HG02623 (cell line): ENCODE data around the gene DCXR.

Experiments
- ATAC-seq: cut with Tn5 transposase; IDR thresholded peaks from one replicate; pipeline ENCODE4 v1.9.1; 2021; ENCODE audit warnings: moderate library complexity; ENCODE audit not compliant: unreplicated experiment

DCXR gene

DNA sequence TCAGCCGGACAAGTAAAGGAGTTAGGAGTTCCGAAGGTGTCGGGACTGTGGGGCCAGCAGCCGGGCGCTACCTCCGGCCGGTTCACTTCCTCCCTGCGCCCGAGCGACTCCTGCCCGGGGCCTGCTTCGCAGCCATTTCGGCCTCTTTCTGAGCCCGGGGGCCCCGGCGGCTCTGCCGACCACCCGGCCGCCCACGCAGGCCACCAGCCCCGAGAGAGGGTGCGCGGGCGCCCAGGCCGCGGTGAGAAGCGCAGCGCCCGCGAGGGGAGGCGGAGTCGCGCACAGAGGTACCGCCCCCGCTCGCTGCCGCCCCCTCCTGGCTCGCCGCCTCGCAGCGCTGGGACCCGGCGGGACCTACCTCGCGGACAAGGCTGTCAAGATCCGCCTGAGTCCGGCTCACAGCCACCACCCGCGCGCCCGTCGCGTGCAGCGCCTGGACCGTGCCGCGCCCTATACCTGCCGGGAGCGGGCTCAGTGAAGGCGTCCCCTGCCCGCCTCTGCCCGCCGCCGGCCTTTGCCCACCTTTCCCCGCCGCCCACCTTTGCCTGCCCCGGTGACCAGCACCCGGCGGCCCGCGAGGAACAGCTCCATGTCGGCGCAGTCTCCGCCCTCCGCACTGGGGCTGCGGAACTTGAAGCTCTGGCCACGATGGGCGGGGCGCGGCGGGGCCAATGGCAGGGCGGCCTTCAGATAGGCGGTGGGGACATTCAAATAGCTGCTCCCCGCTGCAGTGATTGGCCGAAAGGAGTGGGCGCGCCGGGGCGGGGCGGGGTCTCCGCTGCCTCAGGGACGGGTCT is at the start of gene DCXR:
Gene DCXR (minus strand): TSS at position 606 of the 797 bp plus-strand sequence. CDS start 15 bp downstream, at position 591.
- ATAC-seq, result peak; percentile 86

DNA sequence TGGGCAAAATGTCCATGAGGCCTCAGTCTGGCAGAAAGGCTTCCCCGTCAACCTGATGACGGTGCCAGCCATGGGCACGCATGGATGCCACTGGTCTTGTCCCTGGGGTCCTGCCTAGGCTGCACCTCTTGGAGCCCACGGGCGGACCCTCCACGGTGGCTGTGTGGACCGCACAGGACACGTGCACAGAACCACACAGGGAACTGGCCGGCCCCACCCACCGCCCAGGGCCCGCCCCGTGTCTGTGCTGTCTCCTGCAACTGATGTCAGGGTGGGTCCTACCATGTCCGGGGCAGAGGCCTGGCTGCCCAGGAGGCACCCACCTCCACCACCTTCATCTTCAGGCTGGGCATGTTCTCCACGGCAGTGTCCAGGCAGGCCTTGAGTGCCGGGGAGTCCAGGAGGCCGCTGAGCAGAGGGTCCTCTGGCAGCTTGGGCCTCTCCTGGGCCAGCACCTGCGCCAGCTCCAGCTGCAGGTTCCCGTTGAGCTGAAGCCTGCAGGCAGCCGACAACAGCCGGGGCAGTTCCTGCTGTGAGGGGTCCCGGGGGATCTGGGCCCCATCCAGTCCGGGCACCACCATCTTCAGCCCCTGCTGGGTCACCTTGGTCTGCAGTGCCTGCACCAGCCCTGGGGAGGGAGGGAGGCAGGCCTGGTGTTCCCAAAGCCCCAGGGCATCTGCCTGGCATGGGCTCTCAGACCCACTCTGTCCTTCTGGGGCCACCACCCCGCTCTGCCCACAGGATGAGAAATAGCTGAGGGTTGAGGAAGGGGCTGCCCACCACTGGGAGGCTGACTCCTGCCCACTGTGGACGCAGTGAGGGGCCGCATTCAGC is 48.7 kb upstream of the DCXR start:
- no peak for ATAC-seq

GRCh38 chr17:82085031-82085861 is 47.7 kb upstream of the DCXR start:
- no peak for ATAC-seq

DNA sequence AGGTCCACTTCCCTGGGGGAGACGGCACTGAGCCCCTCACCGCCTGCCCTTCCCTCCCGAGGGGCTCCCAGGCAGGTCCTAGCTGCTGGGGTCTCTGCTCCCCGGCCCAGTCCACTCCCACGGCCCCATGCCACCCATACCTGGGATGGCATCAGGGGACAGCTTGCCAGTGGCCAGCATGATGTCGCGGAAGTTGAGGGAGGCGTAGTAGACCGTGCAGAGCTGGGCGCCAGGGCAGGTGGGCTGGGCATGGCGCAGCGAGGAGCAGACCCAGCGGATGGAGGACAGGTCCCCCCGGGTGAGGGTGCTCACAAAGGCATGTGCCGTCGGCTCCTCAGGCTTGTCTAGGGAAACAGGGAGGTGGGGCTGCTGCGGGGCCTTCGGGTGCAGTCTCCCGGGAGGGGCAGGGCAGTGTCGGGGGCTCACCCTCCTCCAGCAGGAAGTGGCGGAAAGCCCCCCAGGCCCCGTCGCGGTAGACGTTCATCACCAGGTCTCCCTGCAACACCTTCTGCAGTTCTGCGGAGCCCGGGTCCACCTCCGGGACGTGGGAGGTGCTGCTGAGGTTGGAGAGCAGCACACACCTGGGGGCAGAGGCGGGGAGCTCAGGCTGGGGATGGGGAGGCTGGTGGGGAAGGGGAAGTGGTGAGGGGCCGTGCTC is 47.0 kb upstream of the DCXR start:
- ATAC-seq, result no peak

GRCh38 chr17:82083533-82084359 is 46.2 kb upstream of the DCXR start:
- ATAC-seq, result no peak

DNA sequence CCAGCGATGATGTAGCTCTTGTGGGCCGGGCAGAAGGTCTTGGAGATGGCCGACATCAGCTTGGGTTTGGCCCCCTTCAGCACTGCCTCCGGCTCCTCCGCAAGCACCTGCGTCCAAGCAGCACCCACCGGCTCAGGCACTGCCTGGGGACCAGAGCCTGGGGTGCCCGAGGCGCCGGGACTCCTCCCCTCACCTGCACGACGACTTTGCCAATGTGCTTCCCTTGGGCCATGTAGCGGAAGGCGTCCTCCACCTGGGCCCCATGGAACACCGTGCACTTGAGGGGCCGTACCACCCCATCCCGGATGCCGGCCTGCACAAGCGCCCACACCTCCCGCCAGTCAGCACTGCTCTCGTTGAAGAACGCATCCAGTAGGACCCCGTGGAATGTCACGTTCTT is 45.5 kb upstream of the DCXR start:
- no peak for ATAC-seq

- ATAC-seq, result no peak
These were observed 45.0 kb upstream of the DCXR start for GRCh38 chr17:82082456-82082855.

DNA sequence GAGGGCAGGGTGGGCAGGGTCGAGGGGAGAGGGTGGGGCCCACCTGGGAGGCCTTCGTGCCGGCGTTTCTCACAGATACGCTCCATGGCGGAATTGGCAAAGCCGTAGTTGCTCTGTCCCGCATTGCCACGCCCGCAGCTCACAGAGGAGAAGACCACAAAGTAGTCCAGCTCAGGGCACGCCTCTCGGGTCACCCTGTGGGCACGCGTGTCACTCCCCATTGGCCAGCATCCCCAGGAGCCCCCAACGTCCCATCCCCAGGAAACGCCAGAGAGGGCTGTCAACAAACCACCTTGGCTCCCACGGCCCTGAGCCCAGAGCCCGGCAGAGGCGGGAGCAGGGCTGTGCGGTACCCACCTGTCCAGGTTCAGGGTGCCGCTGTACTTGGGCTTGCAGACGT is 44.5 kb upstream of the DCXR start:
- ATAC-seq, result no peak

- no peak for ATAC-seq
These were observed 44.0 kb upstream of the DCXR start for GRCh38 chr17:82081546-82081945.

DNA sequence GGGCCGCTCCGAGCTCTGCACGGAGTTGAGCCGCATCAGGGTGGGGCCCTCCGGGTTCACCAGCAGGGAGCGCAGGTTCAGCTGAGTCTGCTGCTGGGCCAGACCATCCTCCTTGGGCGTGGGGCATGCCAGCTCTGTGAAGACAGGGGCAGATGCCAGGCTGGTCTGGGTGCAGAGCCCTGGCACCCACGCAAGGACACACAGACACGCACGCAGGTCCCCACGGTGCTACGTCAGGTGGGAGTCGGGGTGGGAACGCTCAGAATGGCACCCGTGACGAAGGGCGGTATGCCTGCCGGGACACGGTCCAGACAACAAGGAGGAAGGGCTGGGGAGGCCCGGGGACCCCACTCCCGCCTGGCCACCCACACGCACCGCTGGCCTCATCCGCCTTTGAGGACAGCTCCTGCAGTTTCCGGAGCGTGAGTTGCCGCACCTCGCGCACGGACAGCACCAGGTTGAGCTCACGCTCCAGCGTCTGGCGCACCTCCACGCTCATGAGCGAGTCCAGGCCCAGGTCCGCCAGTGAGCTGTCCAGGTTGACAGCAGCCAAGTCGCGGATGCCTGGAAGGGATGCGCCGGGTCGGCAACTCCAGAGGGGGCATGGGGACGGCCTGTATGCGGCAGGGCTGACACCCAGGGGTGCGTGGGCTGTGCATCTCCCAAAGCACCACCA is 43.4 kb upstream of the DCXR start:
- ATAC-seq, result no peak

GRCh38 chr17:82080048-82080788 is 42.7 kb upstream of the DCXR start:
- no peak for ATAC-seq

DNA sequence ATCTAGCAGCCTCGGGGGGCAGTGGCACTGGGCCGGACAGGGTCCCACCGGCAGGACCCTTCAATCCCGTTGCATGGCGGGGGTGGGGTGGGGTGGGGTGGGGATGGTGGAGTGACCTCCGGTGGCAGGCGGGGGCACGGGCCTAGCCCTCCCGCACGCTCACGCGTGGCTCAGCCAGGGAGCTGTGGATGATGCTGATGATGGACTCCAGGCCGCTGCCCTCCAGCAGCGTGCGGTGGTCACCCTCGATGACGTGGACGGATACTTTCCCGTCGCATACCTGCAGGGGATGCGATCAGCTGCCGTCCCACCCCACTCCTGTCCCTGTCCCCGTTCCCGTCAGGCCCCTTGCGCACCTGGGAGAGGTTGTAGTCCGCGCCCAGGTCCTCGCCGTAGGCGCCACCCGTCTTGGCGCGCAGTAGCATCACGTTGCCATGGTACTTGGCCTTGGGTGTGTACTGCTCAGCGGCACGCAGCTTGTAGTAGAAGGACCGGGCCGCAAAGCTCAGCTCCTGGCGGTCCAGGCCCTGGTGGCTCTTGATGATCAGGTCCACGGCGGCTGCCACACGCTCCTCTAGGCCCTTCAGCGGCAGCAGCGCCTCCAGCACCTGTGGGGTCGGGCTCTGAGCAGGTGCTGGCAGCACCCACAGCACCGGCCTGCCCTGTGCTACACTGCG is 41.6 kb upstream of the DCXR start:
- no peak for ATAC-seq

DNA sequence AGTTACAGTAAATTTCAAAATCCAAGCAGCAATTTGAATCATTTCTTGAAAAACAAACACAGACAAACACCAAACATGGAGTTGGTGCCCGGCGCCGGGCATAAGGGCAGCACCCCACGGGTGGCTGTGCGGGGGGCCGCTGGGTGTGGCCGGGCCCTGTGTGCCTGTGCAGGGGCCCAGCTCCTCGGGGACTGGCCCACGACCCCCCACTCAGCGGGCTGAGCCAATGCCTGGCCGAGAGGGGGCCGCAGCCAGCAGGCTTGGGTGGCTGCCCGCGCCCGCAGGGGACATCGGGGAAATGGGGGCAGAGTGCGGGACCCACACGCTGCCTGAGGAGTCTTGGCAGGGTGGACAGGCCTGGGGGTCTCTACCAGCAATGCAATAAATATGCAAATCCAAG is 40.9 kb upstream of the DCXR start:
- ATAC-seq, result no peak

- no peak for ATAC-seq
These were observed 40.3 kb upstream of the DCXR start for GRCh38 chr17:82077617-82078358.

DNA sequence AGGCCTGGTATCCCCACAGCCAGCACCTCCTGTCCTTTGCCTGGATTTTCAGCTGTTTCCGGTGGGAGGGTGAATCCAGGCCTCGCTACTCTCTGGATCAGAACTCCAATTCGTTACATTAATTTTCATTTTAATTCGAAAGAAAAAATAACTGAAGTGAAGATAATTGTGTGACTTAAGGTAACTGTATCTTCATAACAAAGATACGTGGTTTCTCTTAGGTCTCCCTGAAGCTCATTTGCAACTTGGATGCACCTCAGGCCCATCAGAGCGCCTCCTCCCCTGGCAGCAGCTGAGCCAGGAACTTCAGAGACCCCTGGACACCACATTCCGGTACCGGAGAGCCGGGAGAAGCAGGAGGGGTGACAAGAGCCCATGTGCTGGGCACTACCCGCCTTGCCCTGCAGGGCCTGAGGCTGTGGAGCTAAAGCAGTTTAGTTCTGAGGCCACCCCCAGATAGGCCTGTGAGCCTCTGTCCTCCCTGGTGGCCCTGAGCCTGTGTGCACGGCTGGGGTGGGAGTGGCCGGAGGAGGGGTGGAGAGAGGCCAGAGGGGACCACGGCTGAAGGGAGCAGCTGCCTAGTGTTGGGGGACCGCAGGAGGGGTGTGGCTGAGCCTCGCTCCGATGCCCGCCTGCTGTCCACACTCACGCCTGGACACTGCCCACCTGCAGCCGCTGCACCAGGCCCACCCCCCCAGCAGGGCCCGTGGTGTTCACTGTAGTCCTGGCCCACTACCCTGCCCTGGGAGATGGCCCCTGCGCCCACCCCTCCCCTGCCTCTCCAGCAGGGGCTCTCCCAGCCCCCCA is 39.5 kb upstream of the DCXR start:
- ATAC-seq, result no peak

GRCh38 chr17:82076018-82076784 is 38.7 kb upstream of the DCXR start:
- no peak for ATAC-seq
